ENCODE measurements around the gene ZNF585A. TPM values are rescaled to one million over a fixed set of nuclear protein-coding genes. Genes with fewer than 3 reads are reported as not detected.
"Not testable (repeated sequence)": the region's sequence is repeated elsewhere in the genome, so short reads cannot be mapped to it uniquely, and the experiment has no call there.

ZNF585A gene
- total RNA-seq, 4 donors from 2014 or later: 3.2 to 14.1 (median 11.1) TPM

DNA sequence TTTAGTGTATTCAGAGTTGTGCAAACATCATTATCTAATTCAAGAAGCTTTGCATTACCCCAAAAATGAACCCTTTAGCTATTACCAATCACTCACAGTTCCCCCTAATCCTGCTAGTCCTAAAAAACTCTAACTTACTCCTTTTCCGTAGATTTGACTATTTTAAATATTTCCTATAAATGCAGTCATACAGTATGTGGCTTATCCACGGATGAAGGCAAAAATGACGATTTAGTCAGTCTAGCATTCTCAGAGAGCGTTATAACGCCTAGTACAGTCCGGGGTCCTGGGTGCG lies 44.9 kb upstream of the ZNF585A start:
- no peak for DNase-seq (ENCODE audit: low spot score in 2 of 2)
- intact Hi-C loops (cut with DNase I; ENCODE audit: low total_unique reads): no loop called here
- H3K4me3 ChIP-seq (ENCODE audit: low read depth, poor library complexity, severe bottlenecking): peak overlapping the region; percentile 64
- WGBS, 2 donors: 0 to 1% methylated on average over 7 of the region's 7 CpGs
- TF ChIP-seq, protein P1, sequence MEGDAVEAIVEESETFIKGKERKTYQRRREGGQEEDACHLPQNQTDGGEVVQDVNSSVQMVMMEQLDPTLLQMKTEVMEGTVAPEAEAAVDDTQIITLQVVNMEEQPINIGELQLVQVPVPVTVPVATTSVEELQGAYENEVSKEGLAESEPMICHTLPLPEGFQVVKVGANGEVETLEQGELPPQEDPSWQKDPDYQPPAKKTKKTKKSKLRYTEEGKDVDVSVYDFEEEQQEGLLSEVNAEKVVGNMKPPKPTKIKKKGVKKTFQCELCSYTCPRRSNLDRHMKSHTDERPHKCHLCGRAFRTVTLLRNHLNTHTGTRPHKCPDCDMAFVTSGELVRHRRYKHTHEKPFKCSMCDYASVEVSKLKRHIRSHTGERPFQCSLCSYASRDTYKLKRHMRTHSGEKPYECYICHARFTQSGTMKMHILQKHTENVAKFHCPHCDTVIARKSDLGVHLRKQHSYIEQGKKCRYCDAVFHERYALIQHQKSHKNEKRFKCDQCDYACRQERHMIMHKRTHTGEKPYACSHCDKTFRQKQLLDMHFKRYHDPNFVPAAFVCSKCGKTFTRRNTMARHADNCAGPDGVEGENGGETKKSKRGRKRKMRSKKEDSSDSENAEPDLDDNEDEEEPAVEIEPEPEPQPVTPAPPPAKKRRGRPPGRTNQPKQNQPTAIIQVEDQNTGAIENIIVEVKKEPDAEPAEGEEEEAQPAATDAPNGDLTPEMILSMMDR (IDR thresholded peaks at IDR 0.05): no peak
- TF ChIP-seq POLR2A (IDR thresholded peaks at IDR 0.05): no peak

DNA sequence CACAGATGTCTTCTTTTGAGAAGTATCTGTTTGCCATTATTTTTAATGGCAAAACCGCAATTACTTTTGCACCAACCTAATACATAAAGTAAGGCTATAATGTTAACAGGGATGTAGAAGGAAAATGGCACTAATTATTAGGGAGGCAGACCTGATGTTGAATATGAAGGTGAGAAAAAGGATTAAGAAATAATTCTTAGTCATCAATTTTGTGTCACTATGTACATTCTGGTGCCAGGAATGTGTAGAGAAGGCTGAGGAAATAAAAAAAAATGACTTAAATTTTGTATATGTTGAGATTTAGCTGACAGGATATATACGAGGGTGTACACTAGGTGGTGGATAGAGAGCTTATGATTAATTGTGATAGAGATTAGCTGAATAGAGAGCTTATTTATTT lies 25.3 kb upstream of the ZNF585A start:
- TF ChIP-seq, protein P1 (IDR thresholded peaks at IDR 0.05): no peak
- TF ChIP-seq POLR2A (IDR thresholded peaks at IDR 0.05): no peak
- intact Hi-C loops (cut with DNase I; ENCODE audit: low total_unique reads): no loop called here
- WGBS, 2 donors: 86 to 91% methylated on average over 2 of the region's 2 CpGs
- H3K4me3 ChIP-seq (ENCODE audit: low read depth, poor library complexity, severe bottlenecking): no peak overlapping the region
- DNase-seq (ENCODE audit: low spot score in 2 of 2): no peak

DNA sequence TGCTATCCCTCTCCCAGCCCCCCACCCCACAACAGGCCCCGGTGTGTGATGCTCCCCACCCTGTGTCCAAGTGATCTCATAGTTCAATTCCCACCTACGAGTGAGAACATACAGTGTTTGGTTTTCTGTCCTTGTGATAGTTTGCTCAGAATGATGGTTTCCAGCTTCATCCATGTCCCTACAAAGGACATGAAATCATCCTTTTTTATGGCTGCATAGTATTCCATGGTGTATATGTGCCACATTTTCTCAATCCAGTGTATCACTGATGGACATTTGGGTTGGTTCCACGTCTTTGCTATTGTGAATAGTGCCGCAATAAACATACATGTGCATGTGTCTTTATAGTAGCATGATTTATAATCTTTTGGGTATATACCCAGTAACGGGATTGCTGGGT lies 24.6 kb upstream of the ZNF585A start:
- WGBS, 2 donors: 99% methylated on average over 5 of the region's 5 CpGs
- H3K4me3 ChIP-seq (ENCODE audit: low read depth, poor library complexity, severe bottlenecking); intact Hi-C loops (cut with DNase I; ENCODE audit: low total_unique reads); DNase-seq (ENCODE audit: low spot score in 2 of 2): not testable (repeated sequence)

DNA sequence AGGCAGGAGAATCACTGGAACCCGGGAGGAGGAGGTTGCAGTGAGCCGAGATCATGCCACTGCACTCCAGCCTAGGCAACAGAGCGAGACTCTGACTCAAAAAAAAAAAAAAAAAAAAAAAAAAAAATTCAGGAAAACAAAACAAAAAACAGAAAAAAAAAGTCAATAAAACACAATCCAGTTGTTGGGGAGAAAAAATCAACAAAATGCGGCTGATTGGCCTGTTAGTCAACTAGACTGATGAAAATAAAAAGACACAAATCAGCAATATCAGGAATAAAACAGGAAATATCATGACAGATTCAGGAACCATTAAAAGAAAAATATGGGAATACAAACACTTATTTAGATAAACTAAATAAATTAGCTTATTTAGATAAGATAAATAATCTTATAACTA lies 22.8 kb upstream of the ZNF585A start:
- 93 to 95% methylated on average over 4 of the region's 4 CpGs for WGBS, 2 donors

DNA sequence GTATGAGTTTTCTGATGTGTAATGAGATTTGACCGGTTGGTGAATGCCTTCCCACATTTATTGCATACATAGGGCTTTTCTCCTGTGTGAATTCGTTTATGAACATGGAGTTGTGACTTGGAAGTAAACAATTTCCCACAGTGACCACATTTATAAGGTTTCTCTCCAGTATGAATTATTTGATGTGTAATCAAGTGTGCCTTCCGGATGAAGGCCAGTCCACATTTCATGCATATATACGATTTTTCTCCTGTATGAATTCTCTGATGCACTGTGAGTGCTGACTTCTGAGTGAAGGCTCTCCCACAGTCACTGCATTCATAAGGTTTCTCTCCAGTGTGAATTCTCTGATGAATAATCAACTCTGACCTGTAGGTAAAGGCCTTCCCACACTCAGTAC lies 13.6 kb upstream of the ZNF585A start:
- intact Hi-C loops (cut with DNase I; ENCODE audit: low total_unique reads); DNase-seq (ENCODE audit: low spot score in 2 of 2); H3K4me3 ChIP-seq (ENCODE audit: low read depth, poor library complexity, severe bottlenecking): not testable (repeated sequence)
- WGBS, 2 donors: 92 to 96% methylated on average over 4 of the region's 4 CpGs

More for the DNA sequence above, 22.8 kb upstream of the ZNF585A start:
- H3K4me3 ChIP-seq (ENCODE audit: low read depth, poor library complexity, severe bottlenecking); DNase-seq (ENCODE audit: low spot score in 2 of 2); intact Hi-C loops (cut with DNase I; ENCODE audit: low total_unique reads): not testable (repeated sequence)

DNA sequence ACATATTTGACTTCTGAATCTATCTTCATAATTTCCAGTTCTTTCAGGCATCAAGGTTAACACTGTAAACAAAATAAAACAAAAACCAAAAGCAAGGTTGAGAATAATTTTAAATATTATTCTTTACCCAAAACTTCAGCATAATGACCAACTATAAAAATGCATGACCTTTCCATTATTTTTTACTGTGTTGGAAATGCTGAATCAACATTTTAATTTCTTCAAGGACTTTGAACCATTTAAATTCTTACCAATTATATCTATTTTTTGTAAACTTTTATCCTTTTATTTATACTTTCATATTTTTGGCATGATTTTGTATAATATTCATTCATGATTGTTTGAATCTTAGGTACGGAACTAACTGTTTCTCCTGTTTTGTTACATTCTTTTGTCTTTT lies 6.9 kb downstream of the ZNF585A start:
- TF ChIP-seq, protein P1 (IDR thresholded peaks at IDR 0.05): no peak
- TF ChIP-seq POLR2A (IDR thresholded peaks at IDR 0.05): no peak
- intact Hi-C loops (cut with DNase I; ENCODE audit: low total_unique reads): no loop called here
- WGBS, 2 donors: 100% methylated on average over 1 of the region's 1 CpG
- DNase-seq (ENCODE audit: low spot score in 2 of 2): no peak
- no peak overlapping the region for H3K4me3 ChIP-seq (ENCODE audit: low read depth, poor library complexity, severe bottlenecking)

DNA sequence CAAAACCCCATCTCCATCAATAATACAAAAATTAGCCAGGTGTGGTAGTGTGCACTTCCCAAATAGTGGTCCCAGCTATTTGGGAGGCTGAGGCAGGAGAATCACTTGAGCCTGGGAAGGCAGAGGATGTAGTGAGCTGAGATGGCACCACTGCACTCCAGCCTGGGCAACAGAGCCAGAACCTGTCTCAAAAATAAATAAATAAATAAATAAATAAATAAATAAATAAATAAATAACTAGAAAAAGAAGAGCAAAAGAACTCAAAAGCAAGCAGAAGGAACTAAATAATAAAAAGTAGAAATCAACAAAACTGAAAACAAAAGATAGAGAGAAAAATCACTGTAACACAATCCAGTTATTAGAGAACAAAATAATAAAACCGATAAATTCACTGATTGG lies 12.3 kb downstream of the ZNF585A start:
- DNase-seq (ENCODE audit: low spot score in 2 of 2): no peak
- no peak overlapping the region for H3K4me3 ChIP-seq (ENCODE audit: low read depth, poor library complexity, severe bottlenecking)
- 95 to 98% methylated on average over 1 of the region's 1 CpG for WGBS, 2 donors
- intact Hi-C loops (cut with DNase I; ENCODE audit: low total_unique reads): no loop called here
- TF ChIP-seq POLR2A (IDR thresholded peaks at IDR 0.05): no peak
- TF ChIP-seq, protein P1 (IDR thresholded peaks at IDR 0.05): no peak

DNA sequence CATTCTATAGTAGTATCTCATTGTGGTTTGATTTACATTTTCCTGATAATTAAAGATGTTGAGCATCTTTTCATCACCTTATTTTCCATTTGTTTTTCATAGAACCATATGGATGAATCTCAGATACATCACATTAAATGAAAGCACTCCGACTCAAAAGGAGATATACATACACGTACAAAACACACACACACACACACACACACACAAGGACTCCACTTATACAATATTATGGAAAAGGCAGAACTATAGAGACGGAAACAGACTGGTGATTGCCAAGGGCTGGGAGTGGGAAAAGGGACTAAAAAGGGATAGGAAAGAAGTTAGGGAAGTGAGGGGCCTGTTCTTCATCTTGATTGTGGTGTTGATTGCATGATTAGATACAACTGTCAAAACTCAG lies 24.3 kb downstream of the ZNF585A start:
- H3K4me3 ChIP-seq (ENCODE audit: low read depth, poor library complexity, severe bottlenecking): no peak overlapping the region
- DNase-seq (ENCODE audit: low spot score in 2 of 2): no peak
- TF ChIP-seq POLR2A (IDR thresholded peaks at IDR 0.05): no peak
- intact Hi-C loops (cut with DNase I; ENCODE audit: low total_unique reads): no loop called here
- WGBS, 2 donors: 96% methylated on average over 3 of the region's 3 CpGs

Data from lower leg skin (tissue), 4 donors.